Testis (tissue), 3 donors: ENCODE measurements around the gene STARD9. TPM values are rescaled to one million over a fixed set of nuclear protein-coding genes. Genes with fewer than 3 reads are reported as not detected.
A peak's percentile ranks its signal among the peaks of the same experiment; 100 is the strongest.

ENCODE experiments used
- DNase-seq: peaks from one replicate; pipeline ENCODE4 v3.0.0-alpha.2; 2019
- H3K27ac ChIP-seq, 2 donors: fragments of 200-600 bp; sonication (generic); one replicate each; pipeline ENCODE4 v1.5.1; 2019
- H3K27me3 ChIP-seq: fragments of 200-600 bp; sonication (generic); one replicate; pipeline ENCODE4 v1.5.1; 2019
- H3K36me3 ChIP-seq: fragments of 200-600 bp; sonication (generic); one replicate; pipeline ENCODE4 v1.5.1; 2017; ENCODE audit warnings: low read depth; ENCODE audit errors: missing control alignments
- H3K4me1 ChIP-seq: fragments of 200-600 bp; sonication (generic); one replicate; pipeline ENCODE4 v1.5.1; 2019
- H3K4me3 ChIP-seq, 2 donors: fragments of 200-600 bp; sonication (generic); one replicate each; pipeline ENCODE4 v1.5.1; 2017 to 2019
- H3K9me3 ChIP-seq: fragments of 200-600 bp; sonication (generic); one replicate; pipeline ENCODE4 v1.5.1; 2017
- CTCF ChIP-seq, 3 experiments: fragments of 450-650 bp in 2 of 3; fragments of 200-600 bp in 1 of 3; sonication (generic) in 1 of 3; IDR thresholded peaks; one replicate each; pipeline ENCODE4 v1.5.1; 2016 to 2019; ENCODE audit warnings: antibody characterized with exemption in 3 of 3, mild to moderate bottlenecking in 2 of 3, moderate library complexity in 1 of 3
- POLR2A ChIP-seq: fragments of 450-650 bp; IDR thresholded peaks from one replicate; pipeline ENCODE4 v1.6.1; 2017; ENCODE audit warnings: antibody characterized with exemption, mild to moderate bottlenecking, moderate library complexity
- WGBS, 2 donors: methylation state at CpG; one replicate each; pipeline ENCODE4 v1.1.5; 2018; 5-methylcytosine and 5-hydroxymethylcytosine counted together
- intact Hi-C: fragments of 100-400 bp; cut with DNase I; formaldehyde crosslinking; loops from one replicate; pipeline ENCODE4 v1.15.1; 2023; ENCODE audit warnings: low total_unique reads
- polyA plus RNA-seq: library from polyadenylated mRNA; stranded (reverse); fragments of 350-450 nt; fragmentation: Illumina TruSeq; extraction: RNeasy Lipid Tissue Mini Kit (QIAGEN cat#74804); gene quantifications from one replicate; pipeline ENCODE4 v1.2.3, GENCODE V29; 2014; ENCODE audit warnings: low read depth, low replicate concordance; ENCODE audit not compliant: insufficient read depth
- total RNA-seq, 2 donors: library from RNA; depleted of rRNA; stranded (reverse); fragments of >200 nt; gene quantifications; one replicate each; pipeline ENCODE4 v1.2.3, GENCODE V29; 2016

STARD9 gene
- total and polyA plus RNA-seq, 3 donors from 2014 or later, result 41.1 to 137 (median 132) TPM

- 95 to 96% methylated on average over 8 of the region's 8 CpGs for WGBS, 2 donors
- no peak overlapping the region for H3K4me3 ChIP-seq
- no peak overlapping the region for H3K27ac ChIP-seq
- TF ChIP-seq POLR2A (no peak), CTCF (IDR thresholded peaks at IDR 0.05) (no peak)
- no peak for DNase-seq
- no peaks in the 10 kb centered on the region for H3K27me3 ChIP-seq
- peaks cover 5% of the 10 kb centered on the region for H3K36me3 ChIP-seq
- intact Hi-C loops, result no loop called here
- H3K9me3 ChIP-seq, result no peaks in the 10 kb centered on the region
- H3K4me1 ChIP-seq, result no peaks in the 10 kb centered on the region
Measured at GRCh38 chr15:42686281-42686680, 110.9 kb downstream of the STARD9 start.

- H3K4me3 ChIP-seq, result no peak overlapping the region
- H3K4me1 ChIP-seq, result no peaks in the 10 kb centered on the region
- DNase-seq, result no peak
- H3K27ac ChIP-seq, result no peak overlapping the region
- no peaks in the 10 kb centered on the region for H3K9me3 ChIP-seq
- intact Hi-C loops, result no loop called here
- TF ChIP-seq CTCF (IDR thresholded peaks at IDR 0.05), result no peak
- TF ChIP-seq POLR2A, result no peak
- WGBS, 2 donors, result 93 to 95% methylated on average over 4 of the region's 4 CpGs
- H3K36me3 ChIP-seq, result peaks cover 5% of the 10 kb centered on the region
- H3K27me3 ChIP-seq, result no peaks in the 10 kb centered on the region
Measured at GRCh38 chr15:42687740-42688139, 112.3 kb downstream of the STARD9 start.

GRCh38 chr15:42688301-42688700 lies 112.9 kb downstream of the STARD9 start:
- TF ChIP-seq POLR2A (no peak), CTCF (IDR thresholded peaks at IDR 0.05) (no peak)
- Histone ChIP-seq H3K27me3 (no peaks in the 10 kb centered on the region), H3K27ac (no peak overlapping the region), H3K9me3 (no peaks in the 10 kb centered on the region), H3K4me1 (no peaks in the 10 kb centered on the region), H3K36me3 (peaks cover 5% of the 10 kb centered on the region), H3K4me3 (no peak overlapping the region)
- intact Hi-C loops, result no loop called here
- no peak for DNase-seq
- 91 to 92% methylated on average over 3 of the region's 3 CpGs for WGBS, 2 donors

- Histone ChIP-seq H3K27ac (no peak overlapping the region), H3K4me1 (no peaks in the 10 kb centered on the region), H3K36me3 (no peaks in the 10 kb centered on the region), H3K27me3 (no peaks in the 10 kb centered on the region), H3K9me3 (no peaks in the 10 kb centered on the region), H3K4me3 (no peak overlapping the region)
- no peak for TF ChIP-seq CTCF (IDR thresholded peaks at IDR 0.05)
- no peak for TF ChIP-seq POLR2A
- DNase-seq, result peak; percentile 33
- WGBS, 2 donors, result 44 to 70% methylated on average over 4 of the region's 4 CpGs
- intact Hi-C loops, result no loop called here
Measured at GRCh38 chr15:42691308-42691707, 115.9 kb downstream of the STARD9 start.

- H3K36me3 ChIP-seq, result no peaks in the 10 kb centered on the region
- H3K27me3 ChIP-seq, result no peaks in the 10 kb centered on the region
- DNase-seq, result no peak
- H3K4me1 ChIP-seq, result no peaks in the 10 kb centered on the region
- H3K27ac ChIP-seq, result no peak overlapping the region
- H3K4me3 ChIP-seq, result no peak overlapping the region
- no peak for TF ChIP-seq POLR2A
- TF ChIP-seq CTCF (IDR thresholded peaks at IDR 0.05), result no peak
- 79 to 88% methylated on average over 7 to 9 of the region's 9 CpGs for WGBS, 2 donors
- no peaks in the 10 kb centered on the region for H3K9me3 ChIP-seq
- intact Hi-C loops, result no loop called here
Measured at GRCh38 chr15:42691770-42692169, 116.4 kb downstream of the STARD9 start.
